NCI-H2029 treated with DMSO at 0.1 percent for 48 hours (cell line): Measurements from ENCODE around the gene GPM6B.
"Not testable (repeated sequence)": the region's sequence is repeated elsewhere in the genome, so short reads cannot be mapped to it uniquely, and the experiment has no call there.

ENCODE experiments used
- DNase-seq: peaks from one replicate; lab custom pipeline; 2025; lab: John Stamatoyannopoulos, UW

The GPM6B gene

DNA sequence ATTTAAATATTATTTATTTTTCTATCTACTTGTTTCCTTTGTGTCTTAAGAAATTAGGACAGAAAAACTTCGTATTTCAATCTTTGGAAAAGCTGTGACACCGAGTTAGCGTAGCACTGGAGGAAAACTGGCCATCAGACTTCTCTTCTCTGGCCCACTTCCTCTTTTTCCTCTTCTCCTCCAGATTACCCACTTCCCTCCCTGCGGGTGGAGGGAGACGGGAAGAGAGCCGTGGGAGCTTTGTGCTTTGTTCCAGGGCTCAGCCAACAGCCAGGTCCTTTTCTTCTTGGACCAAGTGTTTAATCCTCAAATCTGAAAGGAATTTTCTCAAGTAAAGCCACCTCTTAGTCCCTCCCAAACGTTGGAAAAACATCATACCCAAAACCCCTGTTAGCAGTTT is 52.6 kb downstream of the GPM6B start:
- DNase-seq = no peak

DNA sequence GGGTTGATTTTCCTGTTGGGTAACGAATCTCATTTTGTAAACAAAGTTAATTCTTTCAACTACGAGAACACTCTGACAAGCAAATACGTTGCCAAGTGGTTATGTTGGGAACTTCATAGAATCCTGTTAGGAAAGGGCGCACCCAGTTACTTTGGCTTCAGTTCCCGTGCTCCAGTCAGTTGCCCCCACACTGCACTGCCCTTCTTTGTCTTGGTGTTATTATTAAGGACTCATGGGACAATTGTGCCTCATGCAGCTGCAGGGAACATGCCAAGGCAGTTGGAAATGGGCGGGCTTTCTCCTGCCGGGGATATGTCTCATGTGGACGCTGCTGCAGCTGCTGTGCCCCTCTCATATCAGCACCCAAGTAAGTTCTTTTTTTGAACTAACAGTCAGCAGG is 53.4 kb downstream of the GPM6B start:
- DNase-seq = no peak

DNA sequence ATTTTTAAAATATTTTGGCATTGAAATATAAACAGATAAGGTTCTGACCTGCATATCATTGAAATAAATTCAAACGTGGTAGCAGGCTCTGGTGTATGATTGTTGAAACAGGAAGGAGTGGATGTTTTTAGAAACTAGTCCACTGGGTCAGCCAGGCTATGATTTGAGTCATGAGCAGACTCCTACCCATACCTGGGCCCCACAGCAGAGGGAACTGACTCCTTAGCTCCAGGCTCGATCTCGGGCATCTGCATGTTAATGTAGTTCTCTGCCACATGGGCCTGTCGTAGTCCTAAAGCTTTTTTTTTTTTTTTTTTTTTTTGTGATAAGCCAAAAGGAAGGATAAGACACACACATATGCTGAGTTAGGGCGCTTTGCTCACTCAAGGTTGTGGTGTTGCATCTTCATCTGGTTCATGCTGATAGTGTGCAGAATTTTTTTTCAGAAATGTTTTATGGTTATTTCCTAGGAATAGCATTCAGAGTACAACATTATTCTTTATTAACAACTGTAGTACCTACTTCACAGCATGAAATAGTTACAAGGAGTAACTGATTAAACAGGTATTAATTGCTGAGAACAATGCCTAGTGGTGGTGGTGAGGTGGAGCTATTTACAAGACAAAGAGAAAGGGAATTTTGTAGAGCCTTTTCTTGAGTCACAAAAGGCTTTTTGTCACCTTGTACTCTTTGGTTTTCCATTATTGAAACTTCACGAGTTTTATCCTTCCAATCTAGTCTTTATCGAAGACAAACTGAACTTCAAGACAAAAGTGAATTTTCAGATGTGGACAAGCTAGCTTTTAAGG is 55.1 kb downstream of the GPM6B start:
- DNase-seq = no peak

DNA sequence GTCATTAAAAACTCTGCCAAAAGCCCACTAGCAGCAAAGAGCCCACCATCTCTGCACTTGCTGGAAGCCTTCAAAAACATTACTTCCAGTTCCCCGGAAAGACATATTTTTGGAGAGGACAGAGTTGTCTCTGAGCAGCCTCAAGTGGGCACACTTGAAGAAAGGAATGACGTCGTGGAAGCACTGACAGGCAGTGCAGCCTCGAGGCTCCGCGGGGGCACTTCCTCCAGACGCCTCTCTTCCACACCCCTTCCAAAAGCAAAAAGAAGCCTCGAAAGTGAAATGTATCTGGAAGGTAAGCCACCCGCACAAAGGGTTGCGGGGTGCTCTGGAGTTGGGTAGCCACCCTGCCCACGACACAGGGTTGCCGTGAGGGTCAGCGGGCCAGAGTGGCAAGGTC is 56.5 kb downstream of the GPM6B start:
- no peak for DNase-seq

DNA sequence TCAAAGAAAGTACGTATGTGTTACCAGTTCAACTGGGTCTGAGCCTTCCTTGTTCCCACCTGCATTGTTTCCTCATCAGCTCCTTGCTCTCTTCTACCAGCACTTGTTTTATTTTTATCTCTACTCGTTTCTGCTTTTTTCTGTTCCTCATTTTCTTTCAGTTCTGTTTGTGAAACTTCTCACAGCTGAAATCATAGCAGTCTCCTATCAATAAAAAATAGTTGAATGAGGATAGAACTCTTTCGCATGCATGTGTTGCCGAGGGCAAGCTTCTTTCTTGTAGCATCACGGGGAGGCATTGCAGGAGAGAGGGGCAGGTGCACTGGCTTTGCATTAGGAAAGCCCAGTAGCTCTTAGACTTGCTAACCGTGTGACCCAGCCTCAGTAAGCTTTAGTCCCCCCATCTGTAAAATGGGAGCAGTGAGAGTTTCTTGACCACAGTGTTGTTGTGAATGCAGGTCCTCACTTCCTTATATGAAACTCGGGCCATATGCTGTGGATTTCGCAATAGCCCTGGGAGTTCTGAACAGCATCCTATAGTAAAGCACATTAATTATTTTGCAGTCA is 57.7 kb downstream of the GPM6B start:
- no peak for DNase-seq

DNA sequence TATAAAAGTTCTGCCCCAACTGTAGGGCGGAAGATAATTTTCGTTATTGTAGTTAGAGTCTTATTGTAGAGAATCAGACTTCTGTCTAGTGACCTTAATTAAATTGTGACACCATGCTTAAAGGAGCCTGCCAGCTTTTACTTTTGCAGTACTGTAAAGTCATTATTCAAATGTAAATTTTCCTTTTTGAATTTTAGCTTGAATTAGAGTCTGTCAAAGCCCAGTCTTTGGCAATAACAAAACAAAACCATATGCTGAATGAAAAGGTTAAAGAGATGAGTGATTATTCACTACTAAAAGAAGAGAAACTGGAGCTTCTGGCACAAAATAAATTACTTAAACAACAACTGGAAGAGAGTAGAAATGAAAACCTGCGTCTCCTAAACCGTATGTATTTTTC is 60.5 kb downstream of the GPM6B start:
- no peak for DNase-seq

DNA sequence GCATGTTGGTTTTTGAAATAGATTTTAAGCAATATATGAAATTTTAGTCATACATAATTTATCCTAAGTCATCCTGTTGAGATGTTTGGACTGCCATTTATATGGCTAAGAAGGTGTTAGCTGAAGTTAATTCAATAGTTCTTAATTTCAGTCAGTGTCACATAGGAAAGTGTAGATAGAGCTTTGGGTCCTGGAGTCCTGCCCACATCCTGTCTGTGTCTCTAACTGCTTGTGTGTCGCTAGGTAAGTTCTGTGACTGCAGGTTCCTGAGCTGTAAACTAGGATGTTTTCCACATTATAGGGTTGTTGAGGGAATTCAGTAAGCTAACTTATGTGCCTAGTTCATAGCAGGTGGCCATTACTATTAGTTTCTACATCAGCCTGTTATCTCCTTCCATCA is 61.6 kb downstream of the GPM6B start:
- no peak for DNase-seq

DNA sequence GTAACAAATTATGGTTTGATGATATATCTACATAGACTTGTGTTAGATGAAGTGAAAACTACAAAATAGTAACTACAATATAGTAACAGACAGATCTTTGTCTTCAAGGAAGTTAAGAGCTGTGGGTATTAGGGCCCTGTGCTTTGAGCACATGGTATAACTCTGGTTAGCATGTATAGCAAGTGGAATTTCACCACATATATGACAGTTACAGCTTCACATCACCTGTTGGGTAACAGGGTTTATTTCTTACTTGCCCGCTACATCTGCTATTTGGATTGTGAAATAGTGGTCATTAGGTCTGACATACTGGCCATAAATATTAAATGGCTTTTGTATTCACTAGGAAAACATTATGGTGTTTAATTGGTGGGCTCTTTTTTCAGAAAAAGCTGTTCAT is 62.1 kb downstream of the GPM6B start:
- DNase-seq = no peak

DNA sequence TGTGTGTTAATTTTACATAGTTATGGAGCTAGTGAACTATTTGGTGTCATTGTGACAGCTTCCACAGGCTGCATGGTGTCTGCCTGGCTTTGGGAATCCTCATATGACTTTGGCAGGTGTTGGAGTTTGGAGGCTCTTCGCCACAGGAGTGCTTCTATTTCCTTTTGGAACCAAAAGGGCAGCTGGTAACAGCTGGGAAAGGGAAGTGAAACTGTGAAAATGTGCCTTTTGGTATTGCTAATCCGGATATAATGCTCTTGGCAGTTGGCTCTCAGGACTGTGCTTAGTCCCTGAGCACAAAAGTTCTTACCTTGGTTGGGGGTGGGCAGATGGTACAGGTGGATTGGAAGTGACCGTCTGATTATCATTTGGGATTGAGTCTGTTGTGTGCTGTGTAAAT is 64.2 kb downstream of the GPM6B start:
- DNase-seq = no peak

DNA sequence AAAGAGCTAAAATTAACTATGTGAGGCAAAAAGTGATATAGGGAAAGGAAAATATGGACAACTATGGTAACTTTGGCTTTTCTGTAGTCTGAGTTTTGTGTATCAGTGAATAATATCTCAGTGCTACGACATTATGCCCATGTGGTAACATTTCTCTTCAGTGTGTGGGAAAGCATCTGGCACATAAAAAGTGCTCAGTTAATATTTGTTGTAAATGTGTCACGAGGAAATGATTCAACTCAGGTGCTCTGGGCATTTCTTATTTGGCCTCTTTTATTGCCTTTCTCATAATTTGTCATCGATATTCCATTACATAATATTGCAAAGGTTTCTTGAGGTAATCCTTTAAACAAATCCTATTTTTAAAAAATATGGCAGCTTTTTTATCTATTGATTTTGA is 64.8 kb downstream of the GPM6B start:
- no peak for DNase-seq

DNA sequence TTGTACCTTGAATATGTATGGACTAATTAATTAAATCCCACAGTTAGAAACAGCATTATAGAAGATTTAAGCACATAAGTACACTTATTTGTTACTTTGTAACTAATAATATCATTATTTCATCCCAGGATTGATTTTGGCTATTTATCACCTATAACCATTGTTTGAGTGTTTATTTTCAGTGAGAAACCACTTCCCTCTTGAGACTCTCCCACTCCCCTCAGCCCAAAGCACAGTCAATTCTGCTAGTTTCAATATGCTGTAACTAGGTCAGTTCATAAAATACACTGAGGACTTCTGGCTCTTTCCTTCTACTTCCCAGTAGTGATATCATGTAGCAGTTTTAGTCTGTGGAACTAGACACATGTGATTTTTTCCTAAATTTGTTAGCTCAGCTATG is 66.1 kb downstream of the GPM6B start:
- no peak for DNase-seq

DNA sequence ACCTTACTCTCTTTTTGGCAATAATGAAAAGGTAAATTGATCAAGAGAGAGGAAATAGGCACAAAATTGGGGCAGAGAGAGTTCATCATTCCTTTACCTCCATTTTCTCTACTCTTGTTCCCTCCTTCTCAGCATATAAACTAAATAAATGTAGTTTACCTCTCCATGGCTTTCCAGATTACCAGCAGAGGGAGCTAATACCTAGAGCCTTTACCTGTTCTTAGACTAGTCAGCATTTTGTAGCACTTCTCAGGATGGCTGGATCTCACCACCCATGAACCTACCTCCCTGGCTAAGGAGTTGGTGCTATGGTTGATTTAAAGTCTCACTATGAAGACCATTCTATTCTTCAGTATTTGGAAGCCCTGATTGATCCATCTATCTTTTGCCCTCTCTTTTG is 66.7 kb downstream of the GPM6B start:
- DNase-seq = no peak

DNA sequence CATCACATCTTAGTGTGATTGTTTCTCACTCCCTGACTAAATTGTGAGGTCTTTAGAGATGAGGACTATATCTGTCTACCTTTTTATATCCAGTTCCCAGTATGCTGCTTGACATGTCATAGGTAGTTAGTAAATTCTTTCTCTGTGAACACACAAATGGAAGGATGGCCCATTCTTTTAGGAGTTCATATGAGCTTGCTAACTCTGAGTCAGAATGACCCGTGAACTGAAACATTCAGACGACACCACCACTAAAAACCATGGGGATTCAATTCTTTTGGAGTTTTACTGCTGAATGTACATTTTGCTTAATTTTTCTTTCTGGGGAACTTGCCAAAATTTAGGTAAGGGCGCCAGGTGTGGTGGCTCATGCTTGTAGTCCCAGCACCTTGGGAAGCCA is 68.4 kb downstream of the GPM6B start:
- no peak for DNase-seq

DNA sequence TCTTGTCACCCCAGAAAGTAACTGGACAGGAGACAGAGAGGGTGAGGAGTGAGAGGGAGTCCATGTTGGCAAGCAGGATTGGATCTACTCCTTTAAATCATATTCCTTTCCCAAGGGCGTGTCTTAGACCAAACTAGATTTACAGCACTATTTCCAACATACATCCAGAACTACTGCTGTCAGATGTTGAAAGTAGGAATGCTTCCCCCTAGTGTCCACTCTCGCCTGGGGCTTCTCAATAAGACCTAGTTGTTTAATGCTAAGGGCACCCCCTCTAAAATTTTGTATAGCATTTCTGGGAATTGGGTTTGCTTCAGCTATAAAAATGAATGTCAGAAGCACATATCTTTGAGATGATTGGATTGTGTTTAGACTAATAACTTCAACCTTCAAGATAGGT is 69.1 kb downstream of the GPM6B start:
- DNase-seq = no peak

DNA sequence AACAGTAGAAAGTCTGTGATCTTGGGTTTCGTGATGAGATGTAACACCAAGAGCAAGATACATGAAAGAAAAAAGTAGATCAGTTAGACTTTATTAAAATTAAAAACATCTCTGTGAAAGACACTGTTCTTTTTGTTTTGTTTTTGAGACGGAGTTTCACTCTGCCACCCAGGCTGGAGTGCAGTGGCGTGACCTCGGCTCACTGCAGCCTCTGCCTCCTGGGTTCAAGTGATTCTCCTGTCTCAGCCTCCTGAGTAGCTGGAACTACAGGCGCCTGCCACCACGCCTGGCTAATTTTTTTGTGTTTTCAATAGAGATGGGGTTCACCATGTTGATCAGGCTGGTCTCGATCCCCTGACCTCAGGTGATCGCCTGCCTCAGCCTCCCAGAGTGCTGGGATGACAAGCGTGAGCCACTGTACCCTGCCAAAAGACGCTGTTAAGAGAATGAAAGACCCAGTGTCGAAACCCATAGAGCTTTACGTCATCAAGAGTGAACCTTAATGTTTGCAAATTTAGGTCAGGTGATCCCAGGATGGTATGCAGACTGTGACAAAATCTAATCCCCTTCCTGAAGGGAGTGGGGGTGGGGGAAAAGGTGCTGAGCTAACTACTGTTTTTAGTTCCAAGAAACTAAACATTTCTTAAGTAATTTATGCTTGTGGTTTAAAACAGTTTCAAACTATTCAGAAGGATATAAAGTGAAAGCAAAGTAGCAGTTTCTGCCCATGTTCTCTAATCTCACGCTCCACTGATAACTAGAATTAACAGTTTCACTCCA is 74.3 kb downstream of the GPM6B start:
- DNase-seq = no peak

DNA sequence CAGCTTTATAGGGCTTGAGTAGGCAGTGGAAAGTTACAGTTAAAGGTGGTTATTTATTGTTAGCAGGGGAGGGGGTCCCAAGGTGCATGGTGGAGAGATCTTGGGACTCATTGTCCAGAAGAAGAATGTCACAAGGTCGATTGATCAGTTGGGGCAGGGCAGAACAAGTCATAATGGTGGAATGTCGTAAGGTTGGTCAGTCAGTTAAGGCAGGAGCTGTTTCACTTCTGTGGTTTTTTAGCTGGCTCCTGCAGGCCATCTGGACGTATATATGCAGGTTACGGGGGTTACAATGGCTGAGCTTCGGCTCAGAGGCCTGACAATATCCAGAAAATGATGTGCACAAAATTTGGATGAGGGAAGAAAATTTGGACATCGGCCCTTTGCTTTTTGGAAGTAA is 75.2 kb downstream of the GPM6B start:
- no peak for DNase-seq

DNA sequence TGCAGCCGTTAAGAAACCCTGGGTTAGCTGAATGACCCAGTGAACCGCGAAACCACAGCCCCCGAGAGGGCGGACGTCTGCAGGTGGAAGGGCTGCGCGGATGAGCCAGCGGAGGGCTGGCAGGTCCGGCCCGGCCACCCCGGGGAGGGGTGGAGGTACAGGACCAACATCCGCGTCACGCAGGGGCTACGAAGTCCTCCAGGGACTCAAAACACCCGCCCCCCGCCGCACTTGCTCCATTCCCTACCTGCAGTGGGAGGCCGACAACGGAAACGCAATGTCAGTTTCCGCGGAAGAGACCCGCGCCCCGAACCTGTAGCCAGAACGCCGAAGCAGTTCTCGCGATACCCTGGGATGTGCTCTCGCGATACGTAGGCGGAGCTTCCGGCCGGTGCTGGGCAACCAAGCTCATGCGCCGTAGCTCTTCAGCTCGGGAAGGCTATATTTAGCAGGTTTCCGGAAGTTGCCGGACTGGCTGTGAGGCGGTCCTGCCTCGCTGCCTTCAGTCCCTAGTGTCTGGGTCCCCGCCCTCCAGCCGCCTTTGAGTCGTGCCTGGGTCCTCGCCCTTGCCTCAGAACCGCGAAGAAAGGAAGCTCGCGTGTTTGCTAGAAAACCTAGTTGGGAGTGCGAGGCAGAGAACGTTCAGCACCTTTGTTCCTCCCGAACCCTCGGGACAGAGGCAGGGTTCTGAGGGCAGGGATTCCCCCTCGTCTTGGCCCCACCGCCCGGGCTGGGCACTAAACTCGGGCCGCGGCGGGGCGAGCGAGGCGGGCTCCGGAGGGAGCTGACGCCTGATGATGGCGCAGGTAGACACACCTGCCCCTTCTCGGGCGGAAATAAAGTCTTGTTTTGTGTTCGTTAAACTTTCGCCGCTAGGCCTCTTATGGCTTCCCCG is 82.4 kb downstream of the GPM6B start, which contains the start of the genes OFD1 and TRAPPC2:
TSS of gene OFD1 (plus strand) at position 471 of the 895 bp plus-strand sequence. CDS start at position 795, 324 bp downstream.
TSS of gene TRAPPC2 (minus strand) at position 343 of the 895 bp plus-strand sequence. CDS start 14,657 bp downstream, outside the sequence.
- DNase-seq = peak; percentile 27

DNA sequence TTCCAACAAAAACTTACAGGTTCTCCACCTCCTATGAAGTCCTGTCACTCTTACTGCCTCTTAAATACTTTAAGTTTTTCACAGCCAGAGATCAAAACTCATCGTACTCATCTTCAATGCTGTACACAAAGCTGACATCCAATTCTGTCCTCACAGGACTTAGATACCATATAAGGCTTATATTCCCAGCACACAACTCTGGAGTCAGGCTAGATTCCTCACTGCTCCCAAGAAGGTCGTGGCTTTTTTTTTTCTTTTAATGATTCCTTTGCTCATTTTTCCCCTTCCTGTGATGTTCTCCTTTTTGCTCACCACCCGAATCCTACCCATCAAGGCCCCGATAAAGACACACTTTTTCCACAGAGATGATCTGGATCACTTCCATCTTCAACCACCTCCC is 83.4 kb downstream of the GPM6B start:
- DNase-seq = no peak

DNA sequence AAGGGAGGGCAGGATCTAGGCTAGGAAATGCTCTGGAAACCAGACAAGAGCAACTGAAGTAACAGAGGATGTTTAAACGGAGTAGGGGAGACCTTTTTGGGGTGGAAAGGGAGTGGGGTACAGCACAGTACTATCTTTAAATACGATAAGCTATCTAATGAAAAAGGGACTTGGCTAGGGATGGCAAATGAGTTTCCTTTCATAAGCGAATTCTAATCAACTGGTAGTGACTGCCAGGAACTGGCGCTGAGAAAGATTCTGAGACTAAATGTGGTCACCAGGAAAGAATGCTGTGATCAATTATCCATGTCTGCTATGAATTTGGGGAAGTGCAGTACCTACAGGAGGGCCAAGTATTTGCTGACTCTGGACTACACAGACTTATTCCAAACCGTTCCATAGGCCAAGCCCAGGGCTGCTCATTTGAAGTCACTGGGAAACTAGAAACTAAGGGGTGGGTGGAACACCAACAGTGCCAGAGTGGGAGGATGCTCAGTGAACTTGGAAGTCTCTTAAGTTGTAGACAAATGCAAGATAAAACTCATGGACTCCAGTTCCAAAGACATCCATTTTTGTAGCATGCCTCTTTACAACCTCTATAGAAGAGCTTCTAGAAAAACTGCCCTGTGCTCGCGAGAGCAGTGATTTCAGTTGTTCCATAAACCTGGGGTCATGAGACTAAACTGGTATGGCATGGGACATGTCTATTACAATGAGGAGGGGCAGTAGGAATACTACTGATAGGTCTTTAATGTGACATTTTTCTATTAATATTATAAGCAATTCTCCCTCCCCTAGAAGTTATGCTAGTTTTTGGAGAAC is 84.4 kb downstream of the GPM6B start:
- DNase-seq = no peak

DNA sequence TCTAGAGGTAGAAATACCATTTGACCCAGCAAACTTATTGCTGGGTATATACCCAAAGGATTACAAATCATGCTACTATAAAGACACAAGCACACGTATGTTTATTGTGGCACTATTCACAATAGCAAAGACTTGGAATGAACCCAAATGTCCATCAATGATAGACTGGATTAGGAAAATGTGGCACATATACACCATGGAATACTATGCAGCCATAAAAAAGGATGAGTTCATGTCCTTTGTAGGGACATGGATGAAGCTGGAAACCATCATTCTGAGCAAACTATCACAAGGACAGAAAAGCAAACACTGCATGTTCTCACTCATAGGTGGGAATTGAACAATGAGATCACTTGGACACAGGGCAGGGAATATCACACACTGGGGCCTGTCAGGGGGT is 86.4 kb downstream of the GPM6B start:
- not testable (repeated sequence) for DNase-seq

DNA sequence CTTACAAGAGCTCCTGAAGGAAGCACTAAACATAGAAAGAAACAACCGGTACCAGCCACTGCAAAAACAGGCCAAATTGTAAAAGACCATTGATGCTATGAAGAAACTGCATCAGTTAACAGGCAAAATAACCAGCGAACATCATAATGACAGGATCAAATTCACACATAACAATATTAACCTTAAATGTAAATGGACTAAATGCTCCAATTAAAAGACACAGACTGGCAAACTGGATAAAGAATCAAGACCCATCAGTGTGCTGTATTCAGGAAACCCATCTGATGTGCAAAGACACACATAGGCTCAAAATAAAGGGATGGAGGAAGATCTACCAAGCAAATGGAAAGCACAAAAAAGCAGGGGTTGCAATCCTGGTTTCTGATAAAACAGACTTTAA is 90.3 kb downstream of the GPM6B start:
- not testable (repeated sequence) for DNase-seq
